Measurements from ENCODE around the gene PRSS36. TPM values are rescaled to one million over a fixed set of nuclear protein-coding genes. Genes with fewer than 3 reads are reported as not detected.
"Not testable (repeated sequence)": the region's sequence is repeated elsewhere in the genome, so short reads cannot be mapped to it uniquely, and the experiment has no call there.

Gene PRSS36
- total RNA-seq, 2 donors from 2014 or later = 3.0 to 4.2 TPM

DNA sequence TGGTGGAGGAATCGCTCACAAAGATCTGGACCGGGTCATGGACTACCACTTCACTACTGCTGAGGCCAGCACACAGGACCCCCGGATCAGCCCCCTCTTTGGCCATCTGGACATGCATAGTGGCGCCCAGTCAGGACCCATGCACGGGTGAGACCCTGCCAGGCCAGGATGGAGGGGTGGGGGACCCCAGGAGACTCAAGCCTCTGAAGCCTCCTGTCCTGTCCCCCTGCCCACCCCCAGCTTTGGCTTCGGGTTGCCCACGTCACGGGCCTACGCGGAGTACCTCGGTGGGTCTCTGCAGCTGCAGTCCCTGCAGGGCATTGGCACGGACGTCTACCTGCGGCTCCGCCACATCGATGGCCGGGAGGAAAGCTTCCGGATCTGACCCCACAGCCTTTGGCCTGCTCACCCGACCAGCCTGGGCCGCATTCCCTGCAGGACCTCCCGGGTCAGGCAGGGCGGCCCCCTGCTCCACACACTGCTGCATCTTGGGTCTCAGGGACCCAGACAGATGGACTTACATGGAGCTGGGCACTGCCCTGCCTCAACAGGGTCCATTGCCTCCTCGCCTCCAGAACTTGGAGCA is 37.9 kb downstream of the PRSS36 start:
- no peak for ATAC-seq
- intact Hi-C loops (cut with DNase I) = no loop called here
- DNase-seq = no peak

DNA sequence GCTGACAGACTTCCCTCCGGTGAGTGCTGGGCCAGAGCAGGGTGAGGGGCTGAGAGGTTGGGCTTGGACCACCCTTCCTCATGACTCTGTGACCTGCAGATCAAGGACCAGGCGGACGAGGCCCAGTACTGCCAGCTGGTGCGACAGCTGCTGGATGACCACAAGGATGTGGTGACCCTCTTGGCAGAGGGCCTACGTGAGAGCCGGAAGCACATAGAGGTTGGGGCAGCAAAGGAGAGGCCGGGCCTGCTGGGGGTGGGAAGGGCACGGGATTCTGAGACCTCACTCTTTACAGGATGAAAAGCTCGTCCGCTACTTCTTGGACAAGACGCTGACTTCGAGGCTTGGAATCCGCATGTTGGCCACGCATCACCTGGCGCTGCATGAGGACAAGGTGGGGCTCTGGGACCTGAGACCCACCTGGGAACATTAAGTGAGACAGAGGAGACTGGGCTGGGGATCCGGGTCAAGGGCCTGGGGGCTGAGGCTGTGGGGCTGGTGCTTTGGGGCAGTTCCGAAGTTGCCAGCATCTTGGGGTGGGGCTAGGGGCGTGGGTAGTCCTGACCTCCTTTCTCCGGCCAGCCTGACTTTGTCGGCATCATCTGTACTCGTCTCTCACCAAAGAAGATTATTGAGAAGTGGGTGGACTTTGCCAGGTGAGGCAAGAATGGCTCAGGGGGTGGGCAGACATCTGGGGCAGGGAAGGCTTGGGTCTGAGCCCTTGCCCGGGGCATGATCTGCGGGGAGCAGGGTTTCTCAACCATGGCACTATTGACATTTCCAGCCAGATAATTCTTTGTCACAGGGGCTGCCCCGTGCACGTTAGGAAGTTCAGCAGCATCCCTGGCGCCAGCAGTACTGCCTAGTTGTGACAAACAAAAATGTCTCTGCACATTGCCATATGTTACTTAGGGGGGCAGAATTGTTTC is 39.5 kb downstream of the PRSS36 start:
- ATAC-seq = no peak
- no peak for DNase-seq
- intact Hi-C loops (cut with DNase I) = no loop called here

DNA sequence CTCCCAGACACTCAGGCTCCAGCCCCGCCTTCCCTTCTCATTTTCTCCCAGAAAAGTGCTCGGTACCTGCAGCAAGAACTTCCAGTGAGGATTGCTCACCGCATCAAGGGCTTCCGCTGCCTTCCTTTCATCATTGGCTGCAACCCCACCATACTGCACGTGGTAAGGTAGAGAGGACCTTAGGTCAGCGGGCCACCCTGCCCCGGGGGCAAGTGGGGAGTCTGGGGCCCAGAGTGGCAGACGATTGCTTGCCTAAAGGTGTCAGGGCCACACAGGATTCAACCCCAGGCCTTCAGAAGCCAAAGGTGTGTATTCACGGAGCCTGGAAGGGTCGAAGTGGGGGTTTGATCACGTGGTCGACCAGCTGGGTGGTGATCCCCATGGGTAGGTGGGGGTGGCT is 40.2 kb downstream of the PRSS36 start:
- no peak for DNase-seq
- intact Hi-C loops (cut with DNase I) = loop anchor here in 1 of 2 donors (5.0 kb wide), 1 partner anchor 33 kb away; no protein-coding TSS in a partner anchor
- ATAC-seq = no peak

GRCh38 chr16:31108794-31109558 is 40.9 kb downstream of the PRSS36 start:
- intact Hi-C loops (cut with DNase I) = loop anchor here in 1 of 2 donors (5.0 kb wide), 1 partner anchor 33 kb away; no protein-coding TSS in a partner anchor
- DNase-seq = no peak
- peak in 1 of 2 donors; percentile 2 for ATAC-seq

DNA sequence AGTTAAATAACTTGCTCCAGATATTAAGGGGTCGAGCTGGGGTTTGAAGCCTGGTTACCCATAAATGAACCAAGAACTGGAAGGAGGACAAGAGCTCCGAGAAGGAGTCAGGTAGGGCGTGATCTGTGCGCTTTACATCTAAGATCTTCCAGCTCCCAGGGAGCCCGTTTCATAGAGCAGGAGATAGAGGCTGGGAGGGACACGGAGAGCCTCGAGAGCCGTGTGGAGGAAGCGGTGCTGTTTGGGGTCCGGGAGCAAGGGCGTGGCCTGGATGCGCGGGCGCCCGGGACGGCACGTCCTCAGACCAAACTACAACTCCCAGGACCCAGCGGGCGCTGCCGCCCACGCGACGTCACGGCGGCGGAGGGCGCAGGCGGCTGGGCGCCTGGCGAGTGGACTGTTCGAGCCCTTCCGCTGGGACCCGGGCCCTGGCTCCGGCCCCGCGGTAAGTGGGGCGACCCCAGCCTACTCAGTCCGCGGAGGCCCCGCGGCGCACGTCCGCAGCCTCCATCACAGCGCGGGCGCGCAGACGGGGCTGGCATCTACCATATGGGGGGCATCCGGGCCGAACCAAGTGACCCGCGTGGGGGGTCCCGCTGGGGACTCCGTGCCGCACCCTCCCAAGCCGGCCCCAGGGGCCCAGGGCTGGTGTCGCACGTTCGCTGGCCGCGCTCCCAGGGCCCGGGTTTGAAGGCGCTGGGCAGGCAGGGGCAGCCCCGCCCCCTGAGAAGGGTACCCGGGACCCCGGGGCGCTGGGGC is 41.7 kb downstream of the PRSS36 start, which contains the start of gene BCKDK:
BCKDK (plus strand) TSS at position 352 of the 759 bp plus-strand sequence. CDS start 838 bp downstream, outside the sequence.
- DNase-seq = peak; percentile 87
- peak; percentile 87 to 89 for ATAC-seq
- intact Hi-C loops (cut with DNase I) = loop anchor here in 1 of 2 donors (5.0 kb wide), 1 partner anchor 34 kb away; no protein-coding TSS in a partner anchor

- no peak for ATAC-seq
- DNase-seq = no peak
- intact Hi-C loops (cut with DNase I) = loop anchor here in 1 of 2 donors (5.0 kb wide), 1 partner anchor 35 kb away; no protein-coding TSS in a partner anchor
Observed at GRCh38 chr16:31107465-31107867, 42.4 kb downstream of the PRSS36 start.

GRCh38 chr16:31106509-31107464 is 43.1 kb downstream of the PRSS36 start:
- ATAC-seq (no peak), DNase-seq (no peak)
- intact Hi-C loops (cut with DNase I) = loop anchor here in 1 of 2 donors (5.0 kb wide), 1 partner anchor 36 kb away; no protein-coding TSS in a partner anchor

DNA sequence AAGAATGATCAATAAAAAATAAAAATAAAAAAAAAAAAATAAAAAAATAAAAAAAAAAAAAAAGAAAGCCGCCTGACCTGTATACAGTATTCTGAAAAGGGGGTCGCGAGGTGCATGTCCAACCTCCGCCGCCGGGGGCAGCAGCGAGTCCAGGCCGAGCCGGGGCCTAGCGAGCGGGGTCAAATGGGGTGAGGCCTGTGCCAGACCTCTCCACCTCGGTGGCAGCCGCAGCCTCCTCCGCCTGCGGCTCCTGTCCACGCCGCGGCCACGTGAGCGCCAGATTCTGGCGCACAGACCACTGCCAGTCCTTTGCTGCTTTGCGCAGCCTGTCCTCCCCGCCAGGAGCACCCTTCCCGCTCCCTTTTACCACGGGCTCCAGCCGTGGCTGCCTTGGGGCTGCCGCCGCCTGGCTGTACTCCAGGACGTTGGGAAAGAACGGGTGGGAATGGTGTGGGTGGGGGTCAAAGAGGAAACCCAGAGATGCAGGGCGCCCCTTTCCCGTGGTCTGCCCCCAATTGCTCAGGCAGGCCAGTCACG is 44.1 kb downstream of the PRSS36 start:
- ATAC-seq (peak; percentile 81 to 87), DNase-seq (peak; percentile 89)
- intact Hi-C loops (cut with DNase I) = loop anchor here in 1 of 2 donors (5.0 kb wide), 1 partner anchor 37 kb away; no protein-coding TSS in a partner anchor

DNA sequence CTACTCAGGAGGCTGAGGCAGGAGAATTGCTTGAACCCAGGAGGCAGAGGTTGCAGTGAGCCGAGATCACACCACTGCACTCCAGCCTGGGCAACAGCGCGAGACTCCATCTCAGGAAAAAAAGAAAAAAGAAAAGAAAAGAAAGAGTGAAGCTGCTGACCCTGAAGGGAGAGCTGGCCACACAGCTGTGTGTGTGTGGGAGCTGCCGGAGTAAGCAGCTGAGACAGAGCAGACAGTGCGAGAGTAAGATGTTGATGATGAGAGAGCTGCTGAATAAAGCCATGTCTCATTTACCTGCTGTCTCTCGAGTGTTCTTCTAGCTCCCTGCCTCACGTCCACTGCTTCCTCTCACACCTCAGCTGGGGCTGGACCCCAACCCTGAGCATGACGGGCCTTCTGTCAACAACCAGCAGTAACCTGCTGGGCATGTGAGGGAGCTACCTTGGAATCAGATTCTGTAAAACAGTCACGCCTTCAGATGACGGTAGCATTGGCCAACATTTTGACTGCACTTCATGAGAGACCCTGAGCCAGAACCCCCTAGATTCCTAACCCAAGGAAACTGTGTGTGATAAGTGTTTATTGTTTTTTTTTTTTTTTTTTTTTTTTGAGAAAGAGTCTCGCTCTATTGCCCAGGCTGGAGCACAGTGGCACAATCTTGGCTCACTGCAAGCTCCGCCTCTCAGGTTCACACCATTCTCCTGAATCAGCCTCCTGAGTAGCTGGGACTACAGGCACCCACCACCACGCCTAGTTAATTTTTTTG is 48.8 kb downstream of the PRSS36 start:
- ATAC-seq; DNase-seq; intact Hi-C loops (cut with DNase I): not testable (repeated sequence)

DNA sequence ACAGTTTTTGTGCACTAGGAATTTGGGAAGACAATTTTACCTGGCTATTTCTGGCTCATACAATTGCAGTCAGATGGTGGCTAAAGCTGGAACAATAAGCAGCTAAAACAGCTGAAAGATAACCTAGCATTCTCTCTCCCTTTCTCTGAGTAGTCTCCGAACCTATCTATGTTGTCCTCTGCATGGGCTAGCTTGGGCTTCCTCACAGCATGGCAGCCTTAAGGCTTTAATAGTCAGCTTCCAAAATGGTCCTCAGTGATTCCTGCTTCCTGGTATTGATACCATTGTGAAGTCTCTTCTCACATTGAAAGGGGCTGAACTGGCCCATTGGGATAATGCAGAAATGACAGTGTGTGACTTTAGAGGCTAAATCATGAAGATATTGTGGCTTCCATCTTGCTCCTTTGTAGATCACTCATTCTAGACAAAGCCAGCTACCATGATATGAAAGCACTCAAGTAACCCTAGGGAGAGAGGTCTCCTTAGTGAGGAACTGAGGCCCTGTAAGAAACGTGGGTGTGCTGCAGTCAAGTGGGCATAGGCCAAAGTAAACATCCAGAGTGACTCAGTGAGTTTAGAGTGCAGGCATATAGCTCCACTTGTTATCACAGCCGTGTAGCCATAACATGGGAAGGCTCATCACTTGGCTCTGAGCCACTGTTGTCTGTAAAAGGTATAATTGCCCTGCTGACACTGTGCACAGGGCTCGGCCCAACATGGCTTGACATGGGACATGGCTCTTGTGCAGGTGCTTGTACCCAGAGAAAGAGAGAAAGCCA is 49.8 kb downstream of the PRSS36 start:
- ATAC-seq (no peak), DNase-seq (no peak)
- intact Hi-C loops (cut with DNase I) = loop anchor here in 1 of 2 donors (10.0 kb wide), 1 partner anchor 115 kb away; the partner anchor contains the start of gene HSD3B7

GRCh38 chr16:31094424-31095120 is 55.3 kb downstream of the PRSS36 start, which contains the start of gene VKORC1:
Gene VKORC1, minus strand, starts transcription at chr16:31094797. Its CDS starts 68 bp downstream, at chr16:31094729.
- intact Hi-C loops (cut with DNase I) = loop anchor here in 1 of 2 donors (10.0 kb wide), 1 partner anchor 110 kb away; the partner anchor contains the start of gene HSD3B7
- DNase-seq = peak; percentile 95
- ATAC-seq = peak; percentile 96

GRCh38 chr16:31094088-31094423 is 55.8 kb downstream of the PRSS36 start:
- DNase-seq (no peak), ATAC-seq (peak; percentile 21 to 25)
- intact Hi-C loops (cut with DNase I) = loop anchor here in 1 of 2 donors (10.0 kb wide), 1 partner anchor 109 kb away; the partner anchor contains the start of gene HSD3B7

DNA sequence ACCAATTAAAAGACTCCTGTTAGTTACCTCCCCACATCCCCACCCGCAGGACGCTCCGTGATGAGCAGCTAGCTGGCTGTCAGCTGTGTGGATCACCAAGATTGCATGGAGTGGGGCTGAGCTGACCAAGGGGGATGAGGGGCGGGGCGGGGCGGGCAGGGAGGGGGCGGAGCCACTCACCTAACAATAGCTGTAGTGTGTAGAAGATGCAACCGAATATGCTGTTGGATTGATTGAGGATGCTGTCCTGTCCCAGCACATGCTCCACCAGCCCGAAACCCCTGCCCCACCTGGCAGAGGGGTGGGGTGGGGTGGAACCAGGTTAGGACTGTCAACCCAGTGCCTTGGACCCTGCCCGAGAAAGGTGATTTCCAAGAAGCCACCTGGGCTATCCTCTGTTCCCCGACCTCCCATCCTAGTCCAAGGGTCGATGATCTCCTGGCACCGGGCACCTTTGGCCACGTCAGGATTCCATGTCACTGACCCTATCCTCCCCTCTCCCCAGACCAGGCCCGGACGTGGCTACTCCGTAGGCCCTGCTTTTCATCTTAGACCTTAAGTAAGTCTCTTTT is 56.6 kb downstream of the PRSS36 start:
- intact Hi-C loops (cut with DNase I) = loop anchor here in 1 of 2 donors (10.0 kb wide), 1 partner anchor 108 kb away; the partner anchor contains the start of gene HSD3B7
- ATAC-seq (no peak), DNase-seq (no peak)

- intact Hi-C loops (cut with DNase I) = loop anchor here in 1 of 2 donors (10.0 kb wide), 1 partner anchor 108 kb away; the partner anchor contains the start of gene HSD3B7
- DNase-seq (no peak), ATAC-seq (no peak)
Observed at GRCh38 chr16:31092330-31092729, 57.5 kb downstream of the PRSS36 start.
